ENCODE data around the gene MARK1. TPM values are rescaled to one million over a fixed set of nuclear protein-coding genes. Genes with fewer than 3 reads are reported as not detected.

MARK1 gene
- total RNA-seq, 1 donor = 0.72 TPM

- Histone ChIP-seq H3K36me3 (ENCODE audit: insufficient read depth, low read length) (no peaks in the 10 kb centered on the region), H3K27me3 (ENCODE audit: insufficient read depth, low read length) (no peaks in the 10 kb centered on the region), H3K9me3 (ENCODE audit: low read depth, low read length) (no peaks in the 10 kb centered on the region), H3K79me2 (ENCODE audit: insufficient read depth, low read length) (no peaks in the 10 kb centered on the region), H4K20me1 (ENCODE audit: insufficient read depth, low read length) (no peaks in the 10 kb centered on the region), H3K4me3 (ENCODE audit: insufficient read depth, low read length) (no peak overlapping the region), H3K27ac (ENCODE audit: low read depth, low read length) (no peak overlapping the region), H3K4me1 (ENCODE audit: insufficient read depth, low read length) (no peaks in the 10 kb centered on the region), H3K4me2 (ENCODE audit: insufficient read depth, low read length) (no peak overlapping the region), H2AFZ (ENCODE audit: low read length) (no peak overlapping the region)
- no peak for DNase-seq (ENCODE audit: insufficient read length, low spot score, missing footprints)
- no peak for TF ChIP-seq CTCF (IDR thresholded peaks at IDR 0.05; ENCODE audit: extremely low read depth, low read depth, low read length)
Observed at GRCh38 chr1:220511179-220511578, 16.8 kb upstream of the MARK1 start.

- no peak for DNase-seq (ENCODE audit: insufficient read length, low spot score, missing footprints)
- Histone ChIP-seq H3K36me3 (ENCODE audit: insufficient read depth, low read length) (no peaks in the 10 kb centered on the region), H3K4me1 (ENCODE audit: insufficient read depth, low read length) (no peaks in the 10 kb centered on the region), H3K27ac (ENCODE audit: low read depth, low read length) (no peak overlapping the region), H2AFZ (ENCODE audit: low read length) (no peak overlapping the region), H3K4me2 (ENCODE audit: insufficient read depth, low read length) (no peak overlapping the region), H3K27me3 (ENCODE audit: insufficient read depth, low read length) (no peaks in the 10 kb centered on the region), H3K4me3 (ENCODE audit: insufficient read depth, low read length) (no peak overlapping the region), H3K79me2 (ENCODE audit: insufficient read depth, low read length) (no peaks in the 10 kb centered on the region), H3K9me3 (ENCODE audit: low read depth, low read length) (no peaks in the 10 kb centered on the region), H4K20me1 (ENCODE audit: insufficient read depth, low read length) (no peaks in the 10 kb centered on the region)
- no peak for TF ChIP-seq CTCF (IDR thresholded peaks at IDR 0.05; ENCODE audit: extremely low read depth, low read depth, low read length)
Observed at GRCh38 chr1:220511785-220512184, 16.2 kb upstream of the MARK1 start.

GRCh38 chr1:220513834-220514233 is 14.1 kb upstream of the MARK1 start:
- DNase-seq (ENCODE audit: insufficient read length, low spot score, missing footprints) = no peak
- Histone ChIP-seq H3K79me2 (ENCODE audit: insufficient read depth, low read length) (no peaks in the 10 kb centered on the region), H3K4me1 (ENCODE audit: insufficient read depth, low read length) (no peaks in the 10 kb centered on the region), H3K4me3 (ENCODE audit: insufficient read depth, low read length) (no peak overlapping the region), H4K20me1 (ENCODE audit: insufficient read depth, low read length) (no peaks in the 10 kb centered on the region), H3K27me3 (ENCODE audit: insufficient read depth, low read length) (no peaks in the 10 kb centered on the region), H3K9me3 (ENCODE audit: low read depth, low read length) (no peaks in the 10 kb centered on the region), H3K36me3 (ENCODE audit: insufficient read depth, low read length) (no peaks in the 10 kb centered on the region), H2AFZ (ENCODE audit: low read length) (no peak overlapping the region), H3K27ac (ENCODE audit: low read depth, low read length) (no peak overlapping the region), H3K4me2 (ENCODE audit: insufficient read depth, low read length) (no peak overlapping the region)
- TF ChIP-seq CTCF (IDR thresholded peaks at IDR 0.05; ENCODE audit: extremely low read depth, low read depth, low read length) = no peak

- Histone ChIP-seq H3K36me3 (ENCODE audit: insufficient read depth, low read length) (no peaks in the 10 kb centered on the region), H3K9me3 (ENCODE audit: low read depth, low read length) (no peaks in the 10 kb centered on the region), H3K79me2 (ENCODE audit: insufficient read depth, low read length) (no peaks in the 10 kb centered on the region), H3K4me2 (ENCODE audit: insufficient read depth, low read length) (no peak overlapping the region), H3K4me3 (ENCODE audit: insufficient read depth, low read length) (no peak overlapping the region), H3K4me1 (ENCODE audit: insufficient read depth, low read length) (no peaks in the 10 kb centered on the region), H2AFZ (ENCODE audit: low read length) (no peak overlapping the region), H3K27me3 (ENCODE audit: insufficient read depth, low read length) (no peaks in the 10 kb centered on the region), H3K27ac (ENCODE audit: low read depth, low read length) (no peak overlapping the region), H4K20me1 (ENCODE audit: insufficient read depth, low read length) (no peaks in the 10 kb centered on the region)
- no peak for DNase-seq (ENCODE audit: insufficient read length, low spot score, missing footprints)
- no peak for TF ChIP-seq CTCF (IDR thresholded peaks at IDR 0.05; ENCODE audit: extremely low read depth, low read depth, low read length)
Observed at GRCh38 chr1:220514256-220514655, 13.7 kb upstream of the MARK1 start.

All from osteoblast (primary cell).